ENCODE measurements around the gene SCO2.

The SCO2 gene

GRCh38 chr22:50550395-50550794 is 25.0 kb upstream of the SCO2 start:
- Histone ChIP-seq H3K4me1 (ENCODE audit: control insufficient read depth, insufficient read depth, low read length) (no peaks in the 10 kb centered on the region), H3K27me3 (ENCODE audit: control insufficient read depth, insufficient read depth, low read length, poor library complexity, severe bottlenecking) (peaks cover 3% of the 10 kb centered on the region), H3K4me3 (ENCODE audit: insufficient read depth, low read depth, low read length) (no peak overlapping the region), H3K27ac (ENCODE audit: insufficient read depth, low read depth, low read length, poor library complexity, severe bottlenecking) (no peak overlapping the region), H3K36me3 (ENCODE audit: control insufficient read depth, insufficient read depth, low read length) (no peaks in the 10 kb centered on the region), H3K9me3 (ENCODE audit: control insufficient read depth, low read length) (no peaks in the 10 kb centered on the region)
- WGBS, 2 experiments, result 91 to 96% methylated on average over 8 of the region's 8 CpGs

- peaks cover 15% of the 10 kb centered on the region for H3K27me3 ChIP-seq (ENCODE audit: control insufficient read depth, insufficient read depth, low read length, poor library complexity, severe bottlenecking)
- H3K4me1 ChIP-seq (ENCODE audit: control insufficient read depth, insufficient read depth, low read length), result no peaks in the 10 kb centered on the region
- H3K36me3 ChIP-seq (ENCODE audit: control insufficient read depth, insufficient read depth, low read length), result no peaks in the 10 kb centered on the region
- H3K4me3 ChIP-seq (ENCODE audit: insufficient read depth, low read depth, low read length), result no peak overlapping the region
- WGBS, 2 experiments, result 94 to 96% methylated on average over 68 of the region's 68 CpGs
- no peaks in the 10 kb centered on the region for H3K9me3 ChIP-seq (ENCODE audit: control insufficient read depth, low read length)
- no peak overlapping the region for H3K27ac ChIP-seq (ENCODE audit: insufficient read depth, low read depth, low read length, poor library complexity, severe bottlenecking)
These were observed 23.8 kb upstream of the SCO2 start for GRCh38 chr22:50548921-50549790.

GRCh38 chr22:50548040-50548920 is 22.9 kb upstream of the SCO2 start:
- Histone ChIP-seq H3K27ac (ENCODE audit: insufficient read depth, low read depth, low read length, poor library complexity, severe bottlenecking) (no peak overlapping the region), H3K36me3 (ENCODE audit: control insufficient read depth, insufficient read depth, low read length) (no peaks in the 10 kb centered on the region), H3K4me3 (ENCODE audit: insufficient read depth, low read depth, low read length) (no peak overlapping the region), H3K4me1 (ENCODE audit: control insufficient read depth, insufficient read depth, low read length) (no peaks in the 10 kb centered on the region), H3K27me3 (ENCODE audit: control insufficient read depth, insufficient read depth, low read length, poor library complexity, severe bottlenecking) (peaks cover 24% of the 10 kb centered on the region), H3K9me3 (ENCODE audit: control insufficient read depth, low read length) (no peaks in the 10 kb centered on the region)
- WGBS, 2 experiments, result 91 to 92% methylated on average over 56 of the region's 56 CpGs

- Histone ChIP-seq H3K27me3 (ENCODE audit: control insufficient read depth, insufficient read depth, low read length, poor library complexity, severe bottlenecking) (peaks cover 26% of the 10 kb centered on the region), H3K27ac (ENCODE audit: insufficient read depth, low read depth, low read length, poor library complexity, severe bottlenecking) (no peak overlapping the region), H3K4me3 (ENCODE audit: insufficient read depth, low read depth, low read length) (no peak overlapping the region), H3K9me3 (ENCODE audit: control insufficient read depth, low read length) (no peaks in the 10 kb centered on the region), H3K4me1 (ENCODE audit: control insufficient read depth, insufficient read depth, low read length) (no peaks in the 10 kb centered on the region), H3K36me3 (ENCODE audit: control insufficient read depth, insufficient read depth, low read length) (no peaks in the 10 kb centered on the region)
- 93% methylated on average over 35 of the region's 35 CpGs for WGBS, 2 experiments
These were observed 22.0 kb upstream of the SCO2 start for GRCh38 chr22:50547263-50547985.

DNA sequence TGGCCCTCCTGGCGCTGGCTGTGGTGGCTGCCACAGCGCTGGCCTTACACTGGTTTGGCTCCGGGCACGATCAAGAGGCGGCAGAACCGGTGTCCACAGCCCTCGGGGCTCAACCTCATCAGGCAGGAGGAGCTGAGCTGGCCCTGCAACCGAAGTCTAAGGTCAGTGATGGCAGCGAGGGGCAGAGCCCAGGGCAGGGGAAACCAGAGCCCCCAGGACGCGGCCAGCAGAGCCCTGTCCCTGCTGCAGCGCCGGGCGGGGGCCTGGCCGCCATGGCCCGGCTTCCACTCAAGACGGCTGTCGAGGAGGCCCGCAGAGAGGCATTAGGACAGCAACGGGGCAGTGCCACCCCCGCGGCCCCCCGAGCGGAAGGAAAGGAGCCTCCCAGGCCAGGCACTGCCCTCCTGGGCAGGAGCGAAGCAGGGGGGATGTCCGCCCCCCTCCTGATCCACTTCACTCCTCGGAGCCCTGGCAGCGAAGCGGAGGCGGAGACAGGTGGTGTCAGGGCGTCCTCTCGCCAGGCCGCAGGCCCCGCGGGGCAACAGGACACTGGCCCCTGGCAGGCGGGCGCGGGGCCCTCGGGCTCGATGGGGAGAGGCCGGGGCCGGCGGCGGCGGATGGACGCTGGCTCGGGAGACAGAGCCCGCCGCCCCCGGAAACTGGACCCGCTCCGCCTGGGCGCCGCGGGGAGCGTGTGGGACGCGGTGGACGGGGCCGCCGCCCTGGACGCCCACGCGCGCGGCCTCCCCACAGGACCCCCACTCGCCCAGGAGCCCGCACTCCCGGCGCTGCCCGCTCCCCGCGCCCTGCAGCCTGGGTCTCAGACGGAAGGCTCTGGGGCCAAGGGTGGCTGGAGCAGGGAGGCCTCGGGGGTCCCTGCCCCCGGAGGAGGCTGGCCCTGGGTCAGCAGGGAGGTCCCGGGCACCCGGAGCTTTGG is 21.2 kb upstream of the SCO2 start:
- Histone ChIP-seq H3K4me1 (ENCODE audit: control insufficient read depth, insufficient read depth, low read length) (no peaks in the 10 kb centered on the region), H3K9me3 (ENCODE audit: control insufficient read depth, low read length) (no peaks in the 10 kb centered on the region), H3K27ac (ENCODE audit: insufficient read depth, low read depth, low read length, poor library complexity, severe bottlenecking) (no peak overlapping the region), H3K4me3 (ENCODE audit: insufficient read depth, low read depth, low read length) (no peak overlapping the region), H3K36me3 (ENCODE audit: control insufficient read depth, insufficient read depth, low read length) (no peaks in the 10 kb centered on the region), H3K27me3 (ENCODE audit: control insufficient read depth, insufficient read depth, low read length, poor library complexity, severe bottlenecking) (peaks cover 26% of the 10 kb centered on the region)
- 94% methylated on average over 78 of the region's 78 CpGs for WGBS, 2 experiments

DNA sequence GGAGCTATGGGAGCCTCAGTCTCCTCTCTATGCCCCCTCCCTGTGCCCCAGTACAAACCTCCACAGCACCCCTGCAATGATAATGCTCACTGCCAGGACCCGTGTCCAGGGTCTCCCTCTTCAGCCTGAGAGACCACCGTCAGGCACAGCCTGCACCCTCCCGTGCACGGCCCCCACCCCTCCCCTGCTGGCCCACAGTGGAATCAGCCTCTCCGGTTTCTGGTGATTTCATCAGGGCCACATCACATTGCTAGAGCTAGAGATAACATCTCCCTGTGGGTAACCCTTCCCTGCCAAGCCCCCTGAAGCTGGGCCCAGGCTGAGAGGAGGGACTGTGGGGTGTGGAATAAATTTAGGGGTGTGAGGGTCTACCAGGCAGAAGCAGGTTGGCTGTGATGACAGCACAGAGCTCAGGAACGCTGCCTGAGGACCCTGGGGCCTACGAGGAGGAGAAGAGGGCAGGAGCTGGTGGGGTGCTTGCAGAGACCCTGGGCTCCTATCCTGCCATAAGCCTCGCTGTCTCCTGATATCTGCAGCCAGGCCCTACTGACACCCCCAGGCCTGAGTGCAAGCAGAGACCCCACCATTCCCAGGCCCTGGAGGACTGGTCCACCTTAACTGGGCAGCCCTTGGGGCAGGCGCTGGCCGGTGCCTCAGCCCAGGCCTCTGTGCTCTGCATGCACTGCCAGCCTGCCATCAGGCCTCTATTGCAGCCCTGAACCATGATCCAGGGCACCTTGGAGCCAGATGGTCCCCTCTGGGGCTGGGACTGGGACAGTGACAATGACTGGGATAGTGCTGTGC is 20.3 kb upstream of the SCO2 start, which contains the start of gene KLHDC7B:
TSS of gene KLHDC7B (plus strand) at position 378 of the 804 bp plus-strand sequence. CDS start at position 723, 345 bp downstream.
- 89 to 91% methylated on average over 10 of the region's 10 CpGs for WGBS, 2 experiments
- Histone ChIP-seq H3K27me3 (ENCODE audit: control insufficient read depth, insufficient read depth, low read length, poor library complexity, severe bottlenecking) (peaks cover 26% of the 10 kb centered on the region), H3K4me1 (ENCODE audit: control insufficient read depth, insufficient read depth, low read length) (no peaks in the 10 kb centered on the region), H3K27ac (ENCODE audit: insufficient read depth, low read depth, low read length, poor library complexity, severe bottlenecking) (no peak within 1 kb of the TSS), H3K4me3 (ENCODE audit: insufficient read depth, low read depth, low read length) (no peak within 1 kb of the TSS), H3K36me3 (ENCODE audit: control insufficient read depth, insufficient read depth, low read length) (no peaks in the 10 kb centered on the region), H3K9me3 (ENCODE audit: control insufficient read depth, low read length) (no peaks in the 10 kb centered on the region)

GRCh38 chr22:50544746-50545253 is 19.4 kb upstream of the SCO2 start:
- Histone ChIP-seq H3K27me3 (ENCODE audit: control insufficient read depth, insufficient read depth, low read length, poor library complexity, severe bottlenecking) (peaks cover 26% of the 10 kb centered on the region), H3K36me3 (ENCODE audit: control insufficient read depth, insufficient read depth, low read length) (no peaks in the 10 kb centered on the region), H3K4me1 (ENCODE audit: control insufficient read depth, insufficient read depth, low read length) (no peaks in the 10 kb centered on the region), H3K27ac (ENCODE audit: insufficient read depth, low read depth, low read length, poor library complexity, severe bottlenecking) (no peak overlapping the region), H3K9me3 (ENCODE audit: control insufficient read depth, low read length) (no peaks in the 10 kb centered on the region), H3K4me3 (ENCODE audit: insufficient read depth, low read depth, low read length) (no peak overlapping the region)
- WGBS, 2 experiments, result 89 to 91% methylated on average over 5 of the region's 5 CpGs

DNA sequence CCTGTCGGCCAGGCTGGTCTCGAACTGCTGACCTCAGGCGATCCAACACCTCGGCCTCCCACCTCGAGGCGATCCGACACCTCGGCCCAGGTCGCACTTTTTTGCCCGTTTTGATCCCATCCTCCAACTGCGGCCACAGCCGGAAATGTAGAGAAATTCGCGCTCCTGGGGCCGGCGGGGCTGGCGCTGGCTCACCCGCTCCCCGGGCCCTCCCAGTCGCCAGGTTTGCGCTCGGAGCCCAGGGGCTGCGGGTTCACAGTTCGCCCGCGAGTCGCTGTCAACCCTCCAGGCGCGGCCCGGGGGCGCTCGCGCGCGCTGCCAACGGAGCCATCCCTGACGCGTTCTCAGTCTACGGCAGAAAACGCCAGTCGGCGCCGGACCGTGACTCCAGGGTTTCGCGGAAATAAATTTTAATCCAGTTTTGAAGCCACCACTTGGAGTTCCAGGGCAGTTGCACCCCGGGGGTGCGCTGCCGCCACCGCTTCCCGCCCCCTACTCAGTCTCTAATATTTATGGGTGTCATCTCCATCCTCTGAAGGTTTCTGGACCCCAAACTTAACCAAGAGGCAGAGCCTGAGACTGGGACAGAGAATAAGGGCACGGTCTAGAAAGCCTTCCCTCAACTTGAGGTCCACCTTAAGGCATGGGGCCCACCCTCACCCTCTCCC is 18.8 kb upstream of the SCO2 start:
- no peaks in the 10 kb centered on the region for H3K36me3 ChIP-seq (ENCODE audit: control insufficient read depth, insufficient read depth, low read length)
- no peak overlapping the region for H3K27ac ChIP-seq (ENCODE audit: insufficient read depth, low read depth, low read length, poor library complexity, severe bottlenecking)
- peaks cover 26% of the 10 kb centered on the region for H3K27me3 ChIP-seq (ENCODE audit: control insufficient read depth, insufficient read depth, low read length, poor library complexity, severe bottlenecking)
- WGBS, 2 experiments, result 11 to 12% methylated on average over 52 of the region's 52 CpGs
- H3K4me3 ChIP-seq (ENCODE audit: insufficient read depth, low read depth, low read length), result no peak overlapping the region
- H3K4me1 ChIP-seq (ENCODE audit: control insufficient read depth, insufficient read depth, low read length), result no peaks in the 10 kb centered on the region
- H3K9me3 ChIP-seq (ENCODE audit: control insufficient read depth, low read length), result no peaks in the 10 kb centered on the region
